Measurements from ENCODE around the gene DYNLRB1. TPM values are rescaled to one million over a fixed set of nuclear protein-coding genes. Genes with fewer than 3 reads are reported as not detected.
"Not testable (repeated sequence)": the region's sequence is repeated elsewhere in the genome, so short reads cannot be mapped to it uniquely, and the experiment has no call there.

Gene DYNLRB1
- total and polyA plus RNA-seq, 10 of the 15 experiments (the other 5 are each of a cell fraction or from before 2014, with no cell fraction given) = 87.9 to 313 (median 153) TPM

DNA sequence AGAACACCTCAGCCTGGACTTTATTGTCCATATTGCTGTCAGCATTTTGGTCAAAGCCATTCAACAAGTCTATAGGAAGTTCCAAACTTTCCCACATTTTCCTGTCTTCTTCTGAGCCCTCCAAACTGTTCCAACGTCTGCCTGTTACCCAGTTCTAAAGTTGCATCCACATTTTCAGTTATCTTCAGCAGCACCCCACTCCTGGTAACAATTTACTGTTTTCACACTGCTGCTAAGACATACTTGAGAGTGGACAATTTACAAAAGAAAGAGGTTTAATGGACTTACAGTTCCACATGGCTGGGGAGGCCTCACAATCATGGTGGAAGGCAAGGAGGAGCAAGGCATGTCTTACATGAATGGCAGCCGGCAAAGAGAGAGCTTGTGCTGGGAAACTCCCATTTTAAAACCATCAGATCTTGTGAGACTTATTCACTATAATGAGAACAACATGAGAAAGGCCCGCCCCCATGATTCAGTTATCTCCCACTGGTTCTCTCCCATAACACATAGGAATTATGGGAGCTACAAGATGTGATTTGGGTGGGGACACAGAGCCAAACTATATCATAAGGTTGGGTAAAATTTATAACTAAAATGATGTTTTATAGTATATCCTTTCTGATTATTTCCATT is 32.5 kb upstream of the DYNLRB1 start:
- 97% methylated on average over 3 of the region's 3 CpGs for WGBS (ENCODE audit: insufficient coverage, insufficient replicate concordance, low lambda C conversion rate, missing lambda C conversion rate)
- H3K4me3 ChIP-seq; H3K4me2 ChIP-seq (ENCODE audit: control insufficient read depth, insufficient read depth); H3K27me3 ChIP-seq (replicated peaks in 1 of 2; ENCODE audit: control insufficient read depth in 2 of 2, insufficient read depth in 2 of 2, low read length in 1 of 2); intact Hi-C loops (cut with micrococcal nuclease; ENCODE audit: unreplicated experiment); H2AFZ ChIP-seq (ENCODE audit: control insufficient read depth, low read depth, low read length); H4K20me1 ChIP-seq (ENCODE audit: control insufficient read depth, insufficient read depth); in situ Hi-C loops (cut with MboI); H3K4me1 ChIP-seq (ENCODE audit: control insufficient read depth, insufficient read depth, low read length); H3K27ac ChIP-seq (ENCODE audit: control insufficient read depth, insufficient read depth); H3K9me3 ChIP-seq (replicated peaks; ENCODE audit: control insufficient read depth, insufficient read depth, low read length); H3K79me2 ChIP-seq (ENCODE audit: control insufficient read depth, insufficient read depth, low read length); FAIRE-seq; ATAC-seq; DNase-seq (ENCODE audit: low read depth, low spot score); RAD21 ChIA-PET (ENCODE audit: unreplicated experiment); H3K9ac ChIP-seq (ENCODE audit: control insufficient read depth, insufficient read depth, low read length): not testable (repeated sequence)
- POLR2A ChIA-PET = interaction anchor here (0.6 kb wide), 2 partner anchors 751 to 1061 kb away, joined by 3 read pairs; no protein-coding TSS in a partner anchor
- TSS peak; percentile 25 for BruUV-seq (replicated peaks)
- SMC1A ChIA-PET (ENCODE audit: uncharacterized antibody, unreplicated experiment) = interaction anchor here (1.4 kb wide), 1 partner anchor 171 kb away, joined by 3 read pairs; no protein-coding TSS in a partner anchor
- H3K36me3 ChIP-seq (ENCODE audit: control insufficient read depth in 2 of 2, insufficient read depth in 2 of 2, low read length in 1 of 2) = peaks cover 0 to 15% of the 10 kb centered on the region in 2 experiments; a peak in 3 of 4 replicates
- CTCF ChIA-PET = interaction anchor here (0.6 to 1.8 kb wide), 3 partner anchors 10 to 194 kb away, joined by 3 to 5 read pairs (median 4); no protein-coding TSS in a partner anchor

DNA sequence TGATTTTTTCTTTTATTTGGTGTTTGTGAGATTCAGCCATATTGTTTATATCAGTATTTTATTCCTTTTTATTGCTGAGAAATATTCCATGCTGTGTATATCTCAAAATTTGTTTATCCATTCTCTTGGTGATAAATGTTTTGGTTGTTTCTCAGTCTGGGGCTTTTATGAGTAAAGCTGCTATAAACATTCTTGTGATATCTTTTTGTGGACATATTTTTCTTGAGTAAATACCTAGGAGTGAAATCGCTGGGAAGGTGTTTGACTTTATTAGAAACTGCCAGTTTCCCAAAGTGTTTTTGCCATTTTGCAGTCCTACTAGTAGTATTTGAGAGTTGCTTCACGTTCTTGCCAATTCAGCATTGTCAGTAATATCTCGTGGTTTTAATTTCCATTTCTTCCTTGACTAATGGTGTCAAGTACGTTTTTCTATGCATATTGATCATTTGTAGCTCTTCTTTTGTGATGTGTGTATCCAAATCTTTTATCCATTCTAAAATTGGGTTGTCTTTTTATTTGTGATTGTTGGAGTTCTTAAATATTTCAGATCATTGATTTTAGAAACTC is 31.1 kb upstream of the DYNLRB1 start:
- no peaks in the 10 kb centered on the region for H3K4me1 ChIP-seq (ENCODE audit: control insufficient read depth, insufficient read depth, low read length)
- no peaks in the 10 kb centered on the region for H3K27me3 ChIP-seq (replicated peaks in 1 of 2; ENCODE audit: control insufficient read depth in 2 of 2, insufficient read depth in 2 of 2, low read length in 1 of 2)
- no peaks in the 10 kb centered on the region for H4K20me1 ChIP-seq (ENCODE audit: control insufficient read depth, insufficient read depth)
- ChIA-PET CTCF (interaction anchor here (1.4 to 1.5 kb wide), 2 partner anchors 32 to 173 kb away, joined by 3 to 7 read pairs; no protein-coding TSS in a partner anchor), POLR2A (no interaction called here), RAD21 (ENCODE audit: unreplicated experiment) (interaction anchor here (1.7 kb wide), 1 partner anchor 172 kb away, joined by 6 read pairs; no protein-coding TSS in a partner anchor), SMC1A (ENCODE audit: uncharacterized antibody, unreplicated experiment) (interaction anchor here (1.1 to 1.4 kb wide), 2 partner anchors 38 to 172 kb away, joined by 3 read pairs; no protein-coding TSS in a partner anchor)
- H3K36me3 ChIP-seq (ENCODE audit: control insufficient read depth in 2 of 2, insufficient read depth in 2 of 2, low read length in 1 of 2) = peaks cover 0 to 17% of the 10 kb centered on the region in 2 experiments; a peak in 3 of 4 replicates
- FAIRE-seq (no peak), ATAC-seq (no peak), DNase-seq (ENCODE audit: low read depth, low spot score) (no peak)
- H3K4me3 ChIP-seq = no peak overlapping the region
- no peak for TF ChIP-seq POU2F2 (IDR thresholded peaks at IDR 0.05; ENCODE audit: borderline replicate concordance, low read depth, low read length)
- no peak for TF ChIP-seq TAF1 (IDR thresholded peaks at IDR 0.05; ENCODE audit: borderline replicate concordance, low read depth, low read length)
- no peak for TF ChIP-seq MTA2 (IDR thresholded peaks at IDR 0.05; ENCODE audit: low read depth)
- TF ChIP-seq RUNX3 (IDR thresholded peaks at IDR 0.05; ENCODE audit: low read length) = no peak
- TF ChIP-seq ZSCAN29 (IDR thresholded peaks at IDR 0.05) = no peak
- no peak for TF ChIP-seq NRF1 (conservative IDR thresholded peaks at IDR 0.05; ENCODE audit: low read depth, low read length)
- TF ChIP-seq SMAD5 (IDR thresholded peaks at IDR 0.05; ENCODE audit: low read depth) = no peak
- in situ Hi-C loops (cut with MboI) = no loop called here
- no peak overlapping the region for H3K9ac ChIP-seq (ENCODE audit: control insufficient read depth, insufficient read depth, low read length)
- no peak overlapping the region for H2AFZ ChIP-seq (ENCODE audit: control insufficient read depth, low read depth, low read length)
- WGBS (ENCODE audit: insufficient coverage, insufficient replicate concordance, low lambda C conversion rate, missing lambda C conversion rate) = 76% methylated on average over 4 of the region's 4 CpGs
- H3K27ac ChIP-seq (ENCODE audit: control insufficient read depth, insufficient read depth) = no peak overlapping the region
- intact Hi-C loops (cut with micrococcal nuclease; ENCODE audit: unreplicated experiment) = no loop called here
- no TSS peak for BruUV-seq (replicated peaks)
- H3K9me3 ChIP-seq (replicated peaks; ENCODE audit: control insufficient read depth, insufficient read depth, low read length) = no peaks in the 10 kb centered on the region; the same call in 2 of the 3 replicates
- no peak overlapping the region for H3K4me2 ChIP-seq (ENCODE audit: control insufficient read depth, insufficient read depth)
- no peaks in the 10 kb centered on the region for H3K79me2 ChIP-seq (ENCODE audit: control insufficient read depth, insufficient read depth, low read length)
